ENCODE data around the gene JHY. TPM values are rescaled to one million over a fixed set of nuclear protein-coding genes. Genes with fewer than 3 reads are reported as not detected.

Gene JHY
- total and polyA plus RNA-seq, 4 donors, result 0.13 to 0.25 (median 0.14) TPM

- TF ChIP-seq FOXA1 (IDR thresholded peaks at IDR 0.05), result no peak
Measured at GRCh38 chr11:122995526-122995925, 113.0 kb downstream of the JHY start (continued).

- TF ChIP-seq YY1 (IDR thresholded peaks at IDR 0.05) (no peak), CTCF (IDR thresholded peaks at IDR 0.05; ENCODE audit: low read depth, low read length, missing input control) (no peak), MAX (IDR thresholded peaks at IDR 0.05) (no peak), EGR1 (IDR thresholded peaks at IDR 0.05; ENCODE audit: low read depth in 2 of 2) (no peak), ZBTB33 (IDR thresholded peaks at IDR 0.05) (no peak), GABPA (IDR thresholded peaks at IDR 0.05 in 1 of 2, conservative IDR thresholded peaks at IDR 0.05 in 1 of 2) (no peak), TAF1 (conservative IDR thresholded peaks at IDR 0.05) (no peak), RAD21 (IDR thresholded peaks at IDR 0.05) (no peak), HNF4A (conservative IDR thresholded peaks at IDR 0.05) (no peak), ATF3 (IDR thresholded peaks at IDR 0.05) (no peak), FOXA1 (IDR thresholded peaks at IDR 0.05) (no peak), REST (IDR thresholded peaks at IDR 0.05) (no peak), JUND (IDR thresholded peaks at IDR 0.05) (no peak), FOXA2 (IDR thresholded peaks at IDR 0.05) (no peak), SP1 (IDR thresholded peaks at IDR 0.05) (no peak)
- no peak for DNase-seq (ENCODE audit: low spot score)
- peaks cover 0 to 7% (median 1%) of the 10 kb centered on the region in 4 donors for H3K27me3 ChIP-seq (ENCODE audit: control insufficient read depth in 4 of 4, insufficient read depth in 4 of 4, low read length in 3 of 4)
- H3K4me1 ChIP-seq (ENCODE audit: control insufficient read depth in 4 of 4, insufficient read depth in 4 of 4, low read length in 3 of 4), result no peaks in the 10 kb centered on the region
- no peaks in the 10 kb centered on the region for H3K9me3 ChIP-seq (ENCODE audit: control insufficient read depth in 4 of 4, low read length in 3 of 4)
- no peak overlapping the region for H3K9ac ChIP-seq (ENCODE audit: low read depth in 1 of 2, low read length in 2 of 2)
- WGBS, result 37% methylated on average over 14 of the region's 14 CpGs
- H3K36me3 ChIP-seq (ENCODE audit: control insufficient read depth in 4 of 4, insufficient read depth in 3 of 4, low read depth in 1 of 4, low read length in 3 of 4), result no peaks in the 10 kb centered on the region
- H3K27ac ChIP-seq (ENCODE audit: low read depth in 1 of 2, low read length in 2 of 2), result no peak overlapping the region
- H3K4me3 ChIP-seq (ENCODE audit: low read depth in 1 of 3, low read length in 3 of 3), result no peak overlapping the region
Measured at GRCh38 chr11:122998727-122999366, 116.3 kb downstream of the JHY start.
